GM12873 (cell line): ENCODE data around the gene GNPTG.

Experiments
- CTCF ChIP-seq: IDR thresholded peaks from 2 replicates; pipeline ENCODE4 v1.5.1; 2012; ENCODE audit warnings: low read depth, mild to moderate bottlenecking, moderate library complexity, low read length, control low read depth; ENCODE audit not compliant: insufficient read depth; ENCODE audit errors: missing control alignments

Gene GNPTG

GRCh38 chr16:1333149-1333812 is 18.4 kb upstream of the GNPTG start, which contains the start of gene BAIAP3:
Gene BAIAP3, plus strand, starts transcription at chr16:1333645. Its CDS starts 4,905 bp downstream, at chr16:1338550.
- no peak for TF ChIP-seq CTCF

DNA sequence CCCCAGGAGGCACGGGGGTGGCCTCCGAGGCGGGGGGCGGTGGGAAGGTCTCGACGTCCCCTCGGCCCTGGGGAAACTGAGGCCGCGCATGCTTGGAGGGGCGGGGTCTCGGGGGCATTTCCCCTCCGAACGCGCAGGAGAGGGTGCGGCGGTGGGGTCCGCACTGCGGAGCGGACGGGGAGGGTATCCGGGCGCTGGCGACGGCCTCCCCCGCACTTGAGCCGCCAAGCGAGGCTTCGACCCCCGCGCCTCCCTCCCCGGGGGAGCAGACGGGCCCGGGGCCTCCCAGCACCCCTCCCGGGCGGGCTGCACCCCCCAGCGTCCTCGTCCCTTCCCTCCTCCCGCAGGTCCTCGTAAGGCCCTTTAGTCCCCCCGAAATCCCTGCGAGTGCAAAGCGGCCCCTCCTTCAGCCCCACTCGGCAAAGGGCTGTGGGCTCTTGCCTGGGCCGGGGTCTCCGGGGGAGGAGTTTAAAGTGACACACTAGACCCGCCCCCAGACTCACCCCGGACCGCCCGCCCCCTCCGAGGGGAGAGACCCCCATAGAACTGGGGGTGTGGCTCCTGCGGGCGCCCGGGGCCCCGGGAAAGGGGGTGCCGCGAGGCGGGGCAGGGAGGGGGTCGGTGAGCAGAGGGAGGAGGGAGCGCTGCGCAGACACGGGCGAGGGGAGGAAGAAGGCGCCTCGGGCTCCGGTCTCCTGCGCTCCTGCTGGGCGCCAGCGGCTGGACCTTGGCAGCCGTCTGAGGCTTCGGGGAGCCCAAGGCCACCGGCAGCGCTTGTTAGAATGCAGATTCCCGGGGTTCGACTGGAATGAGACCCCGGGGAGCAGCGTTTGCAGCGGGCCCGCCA is 17.7 kb upstream of the GNPTG start:
- TF ChIP-seq CTCF = no peak

DNA sequence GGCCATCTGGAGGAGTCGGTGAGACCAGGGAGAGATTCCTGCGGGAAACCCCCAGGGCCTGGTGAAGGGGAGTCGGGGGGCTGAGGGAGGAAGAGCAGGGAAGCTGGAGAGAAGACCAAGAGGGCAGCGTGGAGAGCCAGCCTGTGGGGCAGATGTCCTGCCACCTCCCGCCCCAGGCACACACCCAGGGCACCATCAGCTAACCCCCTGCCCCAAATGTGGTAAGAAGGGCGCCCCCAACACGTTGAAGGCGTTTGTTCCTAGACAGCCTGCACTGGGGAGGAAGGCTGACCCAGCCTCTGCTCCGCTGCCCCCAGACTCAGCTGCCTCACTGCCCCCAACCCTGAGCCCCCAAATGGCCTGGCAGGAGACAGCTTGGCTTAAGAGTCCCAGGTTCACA is 17.0 kb upstream of the GNPTG start:
- TF ChIP-seq CTCF = no peak

DNA sequence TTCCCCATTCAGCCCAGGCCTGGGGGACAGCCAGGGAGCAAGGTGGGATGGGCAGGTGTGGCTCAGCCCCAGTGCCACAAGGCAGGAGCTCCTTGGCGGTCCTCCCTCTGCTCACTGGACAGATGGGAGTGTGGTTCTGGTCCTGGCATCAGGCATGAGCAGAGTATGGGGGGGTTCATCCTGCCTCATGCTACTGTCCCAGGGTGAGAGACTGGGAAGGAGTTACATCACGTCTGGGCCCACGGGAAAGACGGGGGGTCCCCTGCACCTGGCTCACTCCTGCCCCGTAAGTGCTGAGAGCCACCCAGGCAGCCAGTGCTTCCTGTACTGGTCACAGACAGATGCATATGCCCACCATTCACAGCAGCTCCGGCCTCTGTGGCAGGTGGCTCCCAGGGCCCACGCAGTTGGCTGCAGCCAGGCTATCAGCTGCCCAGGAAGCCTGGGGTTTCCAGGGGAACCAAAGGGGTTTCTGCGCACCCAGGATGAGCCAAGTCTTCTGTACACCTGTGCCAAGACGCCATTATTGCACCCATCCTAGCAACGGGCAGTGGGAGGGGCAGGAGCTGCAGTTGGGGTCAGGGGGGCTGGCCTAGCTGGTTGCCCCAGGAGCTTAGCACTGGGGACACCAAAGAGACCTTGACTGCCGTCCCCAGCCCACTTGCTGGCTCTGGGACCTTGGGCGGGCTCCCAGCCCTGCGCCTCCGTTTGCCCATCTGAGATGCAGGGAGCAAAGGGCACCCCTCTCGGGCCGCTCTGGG is 16.3 kb upstream of the GNPTG start:
- TF ChIP-seq CTCF = no peak

DNA sequence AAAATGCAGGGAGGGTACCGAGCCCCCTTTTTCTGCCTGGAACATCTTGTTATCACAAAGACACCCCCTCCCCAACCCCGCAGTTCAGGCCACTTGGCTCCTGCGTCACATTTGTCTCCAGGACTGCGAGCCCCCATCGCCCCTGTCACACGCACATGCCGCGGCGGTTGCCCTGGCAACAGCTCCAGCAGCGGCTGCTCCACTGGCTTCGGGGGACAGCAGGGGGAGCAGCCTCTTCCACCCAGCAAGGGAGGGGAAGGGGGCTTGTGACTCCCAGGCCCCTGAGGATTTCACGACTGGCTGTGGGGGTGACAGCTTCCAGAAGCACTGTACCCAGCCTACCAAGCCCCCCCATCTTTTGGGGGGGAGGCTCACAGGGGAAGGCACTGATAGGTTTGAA is 15.7 kb upstream of the GNPTG start:
- TF ChIP-seq CTCF = no peak

- TF ChIP-seq CTCF = no peak
These were observed 15.1 kb upstream of the GNPTG start for GRCh38 chr16:1336619-1337018.

DNA sequence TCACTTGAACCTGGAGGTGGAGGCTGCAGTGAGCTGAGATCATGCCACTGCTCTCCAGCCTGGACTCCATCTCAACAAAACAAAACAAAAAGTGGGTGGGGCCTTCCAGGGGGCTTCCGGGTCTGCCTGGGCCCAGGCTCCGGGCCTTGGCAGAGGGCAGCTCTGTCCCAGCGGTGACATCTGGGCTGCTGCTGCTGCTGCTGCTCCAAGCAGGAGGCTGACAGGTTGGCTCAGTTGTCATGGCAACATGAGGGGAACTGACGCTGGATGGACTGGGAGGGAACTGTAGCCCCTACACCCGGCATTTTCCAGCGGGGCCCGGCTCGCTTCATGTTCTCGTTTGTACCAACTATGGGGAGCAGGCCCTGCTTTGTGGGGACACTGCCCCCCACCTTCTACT is 14.2 kb upstream of the GNPTG start:
- TF ChIP-seq CTCF = no peak
